ENCODE data around the gene TTYH2.
"Not testable (repeated sequence)": the region's sequence is repeated elsewhere in the genome, so short reads cannot be mapped to it uniquely, and the experiment has no call there.

Gene TTYH2

GRCh38 chr17:74274709-74275340 is 61.5 kb downstream of the TTYH2 start:
- no peak overlapping the region for H3K4me3 ChIP-seq (ENCODE audit: low read depth, low read length)
- no peak for DNase-seq (ENCODE audit: low read depth)
- no peak for TF ChIP-seq CTCF (IDR thresholded peaks at IDR 0.05; ENCODE audit: control insufficient read depth, extremely low read depth, insufficient read depth)

GRCh38 chr17:74276051-74276476 is 62.7 kb downstream of the TTYH2 start:
- no peak overlapping the region for H3K4me3 ChIP-seq (ENCODE audit: low read depth, low read length)
- DNase-seq (ENCODE audit: low read depth), result no peak
- no peak for TF ChIP-seq CTCF (IDR thresholded peaks at IDR 0.05; ENCODE audit: control insufficient read depth, extremely low read depth, insufficient read depth)

- TF ChIP-seq CTCF (IDR thresholded peaks at IDR 0.05; ENCODE audit: control insufficient read depth, extremely low read depth, insufficient read depth), result no peak
- no peak for DNase-seq (ENCODE audit: low read depth)
- H3K4me3 ChIP-seq (ENCODE audit: low read depth, low read length), result no peak overlapping the region
Observed at GRCh38 chr17:74276541-74277009, 63.2 kb downstream of the TTYH2 start.

GRCh38 chr17:74277935-74278334 is 64.6 kb downstream of the TTYH2 start:
- no peak overlapping the region for H3K4me3 ChIP-seq (ENCODE audit: low read depth, low read length)
- DNase-seq (ENCODE audit: low read depth), result no peak
- TF ChIP-seq CTCF (IDR thresholded peaks at IDR 0.05; ENCODE audit: control insufficient read depth, extremely low read depth, insufficient read depth), result no peak

- not testable (repeated sequence) for DNase-seq (ENCODE audit: low read depth); H3K4me3 ChIP-seq (ENCODE audit: low read depth, low read length)
Observed at GRCh38 chr17:74279617-74280016, 66.2 kb downstream of the TTYH2 start.

- no peak overlapping the region for H3K4me3 ChIP-seq (ENCODE audit: low read depth, low read length)
- no peak for TF ChIP-seq CTCF (IDR thresholded peaks at IDR 0.05; ENCODE audit: control insufficient read depth, extremely low read depth, insufficient read depth)
- DNase-seq (ENCODE audit: low read depth), result no peak
Observed at GRCh38 chr17:74280093-74280513, 66.7 kb downstream of the TTYH2 start.

- no peak for TF ChIP-seq CTCF (IDR thresholded peaks at IDR 0.05; ENCODE audit: control insufficient read depth, extremely low read depth, insufficient read depth)
Observed at GRCh38 chr17:74281799-74282198, 68.4 kb downstream of the TTYH2 start.

GRCh38 chr17:74282274-74282586 is 68.9 kb downstream of the TTYH2 start:
- not testable (repeated sequence) for H3K4me3 ChIP-seq (ENCODE audit: low read depth, low read length); DNase-seq (ENCODE audit: low read depth)

More at GRCh38 chr17:74281799-74282198, 68.4 kb downstream of the TTYH2 start:
- H3K4me3 ChIP-seq (ENCODE audit: low read depth, low read length), result no peak overlapping the region
- no peak for DNase-seq (ENCODE audit: low read depth)
